GM21786 (cell line): ENCODE data around the gene STK24.

ENCODE experiments used
- ATAC-seq: cut with Tn5 transposase; IDR thresholded peaks from one replicate; pipeline ENCODE4 v1.9.1; 2021; ENCODE audit not compliant: unreplicated experiment

The STK24 gene

DNA sequence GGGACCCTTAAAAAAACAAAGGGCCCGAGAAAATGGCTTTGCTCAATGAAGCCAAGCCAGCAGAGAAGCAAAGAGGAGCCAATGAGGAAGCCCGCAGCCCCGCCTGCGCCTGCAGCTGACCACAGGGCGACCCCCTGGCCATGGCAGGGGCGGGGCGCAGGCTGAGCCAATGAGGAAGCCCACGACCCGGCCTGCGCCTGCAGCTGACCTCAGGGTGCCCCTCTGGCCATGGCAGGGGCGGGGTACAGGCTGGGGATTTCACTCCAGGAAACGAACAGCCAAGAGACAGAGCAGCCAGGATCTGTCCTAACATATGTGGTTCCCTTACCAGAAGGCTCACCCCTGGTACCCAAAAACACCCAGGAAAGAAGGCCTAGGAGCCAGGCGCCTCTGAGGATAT, 101.4 kb downstream of the STK24 start:
- ATAC-seq: no peak

GRCh38 chr13:98474761-98475160, 102.1 kb downstream of the STK24 start:
- no peak for ATAC-seq

DNA sequence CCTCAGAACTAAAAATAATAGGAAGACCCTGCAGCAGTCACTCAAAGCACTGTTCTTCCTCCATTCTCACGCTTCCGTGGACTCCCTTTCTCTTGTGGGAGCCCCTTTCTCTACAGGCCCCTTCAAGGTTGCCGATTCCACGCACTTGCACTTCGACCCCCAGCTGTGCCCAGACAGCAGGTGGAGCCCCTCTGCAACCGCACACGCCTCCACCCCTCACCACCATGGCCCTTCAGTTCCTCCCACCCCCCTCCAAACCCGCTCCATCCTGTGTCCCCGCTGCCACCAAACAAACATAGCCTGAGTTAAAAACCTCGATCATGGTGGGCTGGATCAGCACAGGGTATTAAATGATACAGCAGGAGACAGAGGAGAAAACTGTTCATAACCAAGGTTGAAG, 102.6 kb downstream of the STK24 start:
- no peak for ATAC-seq

DNA sequence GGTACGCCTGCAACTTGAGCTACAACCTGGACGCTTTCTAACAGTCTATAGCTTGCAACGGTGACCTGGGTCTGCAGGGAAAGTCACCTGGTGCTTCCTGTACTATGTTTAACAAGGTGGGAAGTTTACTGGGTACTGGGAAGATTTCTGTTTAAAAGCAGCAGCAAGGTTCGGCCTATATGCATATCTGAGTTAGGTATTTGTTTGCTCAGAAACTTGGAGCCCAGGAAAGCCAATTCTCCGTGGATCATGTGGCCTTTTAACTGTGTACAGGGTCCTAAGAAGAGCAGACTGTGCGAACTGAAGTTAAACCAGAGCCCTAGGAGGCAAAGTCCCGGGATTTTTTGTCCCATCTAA, 103.1 kb downstream of the STK24 start:
- ATAC-seq: no peak

DNA sequence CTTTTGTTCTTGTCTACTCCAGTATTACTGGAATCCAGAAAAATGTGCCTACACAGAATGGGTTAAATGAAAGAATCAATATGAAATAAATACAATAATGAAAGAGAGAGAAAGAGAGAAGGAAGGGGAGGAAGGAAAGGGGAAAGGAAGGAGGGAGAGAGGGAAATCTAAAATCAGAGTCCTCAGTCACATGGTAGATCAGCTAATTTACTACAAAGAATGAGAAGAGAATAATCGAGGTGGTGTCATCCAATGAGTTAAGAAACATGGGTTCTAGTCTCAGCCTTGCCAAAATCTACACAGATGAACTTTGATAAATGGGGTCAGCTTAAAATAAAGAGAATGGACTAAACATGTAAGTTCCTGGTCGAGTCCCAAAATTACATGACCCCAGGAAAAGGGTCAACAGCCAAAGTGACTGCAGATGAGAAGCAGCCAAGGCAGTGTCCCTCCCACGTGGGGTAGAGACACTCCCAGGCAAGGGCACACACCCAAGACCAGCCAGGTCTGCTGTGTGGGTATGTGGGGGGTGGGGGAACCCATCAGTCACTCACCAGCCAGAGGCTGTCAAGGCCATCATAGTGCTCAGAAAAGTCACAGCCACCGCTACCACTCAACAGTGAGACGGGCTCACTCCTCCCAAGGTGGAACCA, 103.6 kb downstream of the STK24 start:
- ATAC-seq: no peak

DNA sequence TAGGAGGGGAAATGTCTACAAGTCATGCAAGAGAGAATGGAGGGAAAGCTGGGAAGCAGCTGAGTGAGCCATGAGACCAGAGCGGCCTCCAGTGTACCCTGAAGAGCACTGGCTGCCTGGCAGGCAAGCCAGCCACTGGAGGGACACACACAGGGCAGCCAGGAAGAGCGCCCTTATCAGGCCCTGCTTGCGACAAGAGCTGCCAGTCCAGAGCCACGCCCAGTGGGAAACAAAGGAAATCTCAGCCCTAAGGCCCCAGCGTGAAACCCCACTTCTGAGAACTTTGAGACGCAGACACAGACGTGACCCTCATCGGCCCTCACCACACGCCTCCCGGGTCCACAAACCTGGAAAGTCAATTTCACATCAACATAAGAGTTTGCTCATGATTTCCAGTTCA, 105.0 kb downstream of the STK24 start:
- ATAC-seq: no peak

DNA sequence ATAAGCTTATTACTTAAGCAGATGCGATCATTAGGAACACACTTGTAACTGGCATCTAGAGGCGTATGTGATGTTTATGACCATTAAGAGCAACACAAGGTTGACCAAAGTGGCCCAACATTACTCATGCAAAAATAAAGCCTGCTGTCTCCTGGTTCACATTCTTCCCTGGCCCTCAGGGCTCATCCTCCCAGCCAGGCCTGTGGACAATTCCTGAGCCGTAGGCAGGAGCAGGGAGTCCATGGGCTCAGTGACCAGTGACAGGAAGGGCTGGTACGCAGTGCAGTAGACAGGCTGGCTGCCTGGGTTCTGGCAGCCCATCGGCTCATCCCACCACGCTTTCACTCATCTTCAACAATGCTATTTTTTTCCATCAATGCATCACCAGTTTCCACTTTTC, 106.0 kb downstream of the STK24 start:
- no peak for ATAC-seq

- no peak for ATAC-seq
These were observed 108.0 kb downstream of the STK24 start for GRCh38 chr13:98468929-98469328.

- ATAC-seq: no peak
These were observed 108.5 kb downstream of the STK24 start for GRCh38 chr13:98468361-98468760.

DNA sequence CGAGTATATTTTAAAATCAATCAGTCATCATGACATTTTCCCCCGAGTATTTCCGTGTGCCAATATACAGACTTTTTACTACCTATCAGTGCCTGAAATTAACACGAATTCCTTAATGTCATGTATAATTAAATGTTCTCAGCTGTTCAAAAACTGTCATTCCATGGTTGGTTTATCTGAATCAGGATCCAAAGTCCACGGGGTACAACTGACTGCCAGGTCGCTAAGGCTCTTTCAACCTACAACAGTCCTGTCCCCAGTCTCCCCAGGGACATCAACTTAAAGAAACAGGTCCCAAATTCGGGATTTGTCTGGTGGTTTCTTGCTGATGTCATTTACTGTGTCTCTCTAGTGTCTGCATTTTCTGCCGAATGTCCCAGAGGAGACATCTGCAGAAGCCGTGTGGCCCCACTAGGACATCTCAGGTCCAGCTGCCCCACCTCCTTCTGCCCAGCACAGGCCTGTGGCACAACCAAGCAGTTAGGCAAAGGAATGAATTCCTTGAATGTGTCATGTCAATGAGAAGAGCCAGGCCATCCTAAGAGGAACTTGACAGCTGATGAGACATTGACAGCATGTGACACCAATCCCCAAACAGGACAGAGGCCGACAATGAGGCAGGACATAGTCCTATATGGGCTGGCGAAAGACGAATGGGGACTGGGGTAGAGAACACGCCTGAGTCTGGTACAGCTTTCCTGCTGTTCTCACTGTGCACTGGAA, 109.5 kb downstream of the STK24 start:
- ATAC-seq: no peak

GRCh38 chr13:98466634-98467236, 110.2 kb downstream of the STK24 start:
- ATAC-seq: no peak

GRCh38 chr13:98462946-98463345, 114.0 kb downstream of the STK24 start:
- ATAC-seq: no peak

GRCh38 chr13:98462241-98462882, 114.5 kb downstream of the STK24 start:
- no peak for ATAC-seq

GRCh38 chr13:98461486-98462240, 115.2 kb downstream of the STK24 start:
- no peak for ATAC-seq

GRCh38 chr13:98460516-98460915, 116.4 kb downstream of the STK24 start:
- no peak for ATAC-seq

- no peak for ATAC-seq
These were observed 117.1 kb downstream of the STK24 start for GRCh38 chr13:98459721-98460370.

GRCh38 chr13:98459171-98459681, 117.7 kb downstream of the STK24 start:
- no peak for ATAC-seq

- no peak for ATAC-seq
These were observed 118.5 kb downstream of the STK24 start for GRCh38 chr13:98458431-98458830.

- no peak for ATAC-seq
These were observed 119.9 kb downstream of the STK24 start for GRCh38 chr13:98457053-98457452.

GRCh38 chr13:98456413-98456845, 120.5 kb downstream of the STK24 start:
- ATAC-seq: no peak
